HepG2 (cell line): ENCODE results near the gene PARVB. TPM values are rescaled to one million over a fixed set of nuclear protein-coding genes. Genes with fewer than 3 reads are reported as not detected.

Source experiments
- ATAC-seq: fragments of 200-7000 bp; cut with Tn5 transposase; 3 replicates; pipeline ENCODE4 v1.9.1; 2020; ENCODE audit warnings: mild to moderate bottlenecking, moderate library complexity
- BruUV-seq: library from RNA; stranded (reverse); fragments of 400-500 nt; replicated peaks from 2 replicates; lab custom pipeline; 2021; lab: Mats Ljungman, UMichigan
- CTCF ChIA-PET: fragments of 300-600 bp; formaldehyde crosslinking; extraction: SDS; loops from one replicate; lab custom pipeline; 2021; ENCODE audit warnings: low total read pairs, inconsistent platforms, low intra/inter-chr PET ratio; lab: Yijun Ruan, JAX
- POLR2A ChIA-PET: fragments of 350-600 bp; sonication (Branson Sonifier 250); formaldehyde crosslinking; loops from one replicate; lab custom pipeline; 2020; ENCODE audit warnings: antibody characterized with exemption, inconsistent platforms; lab: Yijun Ruan, JAX
- DNase-seq: peaks from one replicate; pipeline ENCODE4 v3.0.0-alpha.2; 2015; ENCODE audit warnings: low spot score
- FAIRE-seq: peaks from 3 replicates; lab custom pipeline; 2011; peaks lifted over from hg19 to GRCh38; lab: Jason Lieb, UNC
- H2AFZ ChIP-seq: one replicate; pipeline ENCODE4 v1.6.1; 2011; ENCODE audit warnings: low read length, inconsistent platforms
- H3K27ac ChIP-seq: fragments of 300-600 bp; 3 replicates; pipeline ENCODE4 v1.8.0; 2011; ENCODE audit warnings: mixed run types, mild to moderate bottlenecking, mixed read lengths, low read length, inconsistent platforms; ENCODE audit not compliant: insufficient read depth; ENCODE audit errors: extremely low read length
- H3K27me3 ChIP-seq, 2 experiments: fragments of 200-600 bp in 1 of 2; 2 replicates in 1 of 2; 3 replicates in 1 of 2; pipeline versions ENCODE4 v1.6.0 to v1.8.0; 2011; ENCODE audit warnings: low read length in 2 of 2, mild to moderate bottlenecking in 2 of 2, moderate library complexity in 2 of 2, inconsistent platforms in 1 of 2; ENCODE audit not compliant: insufficient read depth in 2 of 2, control insufficient read depth in 1 of 2
- H3K36me3 ChIP-seq, 2 experiments: fragments of 200-600 bp in 1 of 2; replicated peaks in 1 of 2; 2 replicates in 1 of 2; 3 replicates in 1 of 2; pipeline versions ENCODE4 v1.5.1 to v1.8.0; 2011; ENCODE audit warnings: low read length in 2 of 2, inconsistent platforms in 1 of 2; ENCODE audit not compliant: insufficient read depth in 2 of 2, control insufficient read depth in 1 of 2
- H3K4me1 ChIP-seq: 2 replicates; pipeline ENCODE4 v1.5.1; 2012; ENCODE audit warnings: low read length, inconsistent platforms; ENCODE audit not compliant: insufficient read depth
- H3K4me2 ChIP-seq: 2 replicates; pipeline ENCODE4 v1.6.0; 2011; ENCODE audit warnings: low read depth, low read length, inconsistent platforms
- H3K4me3 ChIP-seq, 3 experiments: fragments of 200-600 bp in 1 of 3; sonication (generic), shearing (Covaris generic) in 1 of 3; replicated peaks in 1 of 3; 2 replicates each; pipeline ENCODE4 v1.5.1; 2011 to 2016; ENCODE audit warnings: low read length in 3 of 3, inconsistent platforms in 2 of 3, low read depth in 2 of 3, mild to moderate bottlenecking in 2 of 3, control low read depth in 1 of 3, mixed read lengths in 1 of 3; ENCODE audit not compliant: insufficient read depth in 1 of 3
- H3K79me2 ChIP-seq: one replicate; pipeline ENCODE4 v1.6.1; 2011; ENCODE audit warnings: low read length, inconsistent platforms; ENCODE audit not compliant: insufficient read depth
- H3K9ac ChIP-seq: 2 replicates; pipeline ENCODE4 v1.6.0; 2011; ENCODE audit warnings: mild to moderate bottlenecking, low read depth, low read length, inconsistent platforms; ENCODE audit not compliant: insufficient read depth
- H3K9me3 ChIP-seq: 2 replicates; pipeline ENCODE4 v1.5.1; 2012; ENCODE audit warnings: mild to moderate bottlenecking, low read length
- H4K20me1 ChIP-seq: 2 replicates; pipeline ENCODE4 v1.6.0; 2011; ENCODE audit warnings: inconsistent platforms, mild to moderate bottlenecking, low read length, moderate library complexity; ENCODE audit not compliant: insufficient read depth
- ADNP ChIP-seq: sonication (generic); formaldehyde crosslinking; IDR thresholded peaks from 2 replicates; pipeline ENCODE4 v1.4.0; 2020; ENCODE audit warnings: missing genetic modification reagents
- CSRNP2 ChIP-seq: sonication (generic); formaldehyde crosslinking; conservative IDR thresholded peaks from 2 replicates; pipeline ENCODE4 v1.8.0; 2022; ENCODE audit warnings: low read depth, missing genetic modification reagents
- DNMT3B ChIP-seq: conservative IDR thresholded peaks from 2 replicates; pipeline ENCODE4 v1.6.1; 2016; ENCODE audit warnings: missing biosample characterization, control low read depth
- E2F2 ChIP-seq: sonication (generic); formaldehyde crosslinking; IDR thresholded peaks from 2 replicates; pipeline ENCODE4 v1.4.0; 2020; ENCODE audit warnings: missing genetic modification reagents, borderline replicate concordance
- FOXP1 ChIP-seq, 2 experiments: fragments of 450-650 bp in 1 of 2; IDR thresholded peaks; 2 replicates each; pipeline ENCODE4 v1.6.1; 2017 to 2018; ENCODE audit warnings: antibody characterized with exemption in 1 of 2
- GFI1 ChIP-seq: sonication (generic); formaldehyde crosslinking; IDR thresholded peaks from 2 replicates; pipeline ENCODE4 v1.5.0; 2020; ENCODE audit warnings: missing genetic modification reagents, mild to moderate bottlenecking, borderline replicate concordance
- KAT7 ChIP-seq: IDR thresholded peaks from 2 replicates; pipeline ENCODE4 v1.6.1; 2018; ENCODE audit warnings: borderline replicate concordance, missing compliant biosample characterization
- KLF11 ChIP-seq: IDR thresholded peaks from 2 replicates; pipeline ENCODE4 v1.6.1; 2016; ENCODE audit warnings: missing compliant biosample characterization
- RARG ChIP-seq: sonication (generic); formaldehyde crosslinking; IDR thresholded peaks from 2 replicates; pipeline ENCODE4 v1.4.0; 2020; ENCODE audit warnings: low read depth, mild to moderate bottlenecking, missing genetic modification reagents
- REL ChIP-seq: sonication (generic); formaldehyde crosslinking; conservative IDR thresholded peaks from 2 replicates; pipeline ENCODE4 v1.8.0; 2022; ENCODE audit warnings: mild to moderate bottlenecking, missing genetic modification reagents, moderate library complexity
- SYNCRIP ChIP-seq: fragments of 200-400 bp; formaldehyde crosslinking; IDR thresholded peaks from 2 replicates; pipeline ENCODE4 v1.6.1; 2018; ENCODE audit warnings: mild to moderate bottlenecking, low read depth, low read length; ENCODE audit not compliant: insufficient read depth
- TCF7L2 ChIP-seq: IDR thresholded peaks from 2 replicates; pipeline ENCODE4 v1.6.1; 2011; ENCODE audit warnings: mild to moderate bottlenecking, low read depth, low read length, moderate library complexity
- ZNF124 ChIP-seq: sonication (generic); formaldehyde crosslinking; IDR thresholded peaks from 2 replicates; pipeline ENCODE4 v1.4.0; 2020; ENCODE audit warnings: missing genetic modification reagents
- ZNF530 ChIP-seq: sonication (generic); formaldehyde crosslinking; IDR thresholded peaks from 2 replicates; pipeline ENCODE4 v1.5.0; 2020; ENCODE audit warnings: low read depth, mild to moderate bottlenecking, missing genetic modification reagents
- ZNF589 ChIP-seq: sonication (generic); formaldehyde crosslinking; conservative IDR thresholded peaks from 2 replicates; pipeline ENCODE4 v1.8.0; 2022; ENCODE audit warnings: mild to moderate bottlenecking, moderate library complexity, missing genetic modification reagents
- ZNF605 ChIP-seq: sonication (generic); formaldehyde crosslinking; IDR thresholded peaks from 2 replicates; pipeline ENCODE4 v1.8.0; 2022; ENCODE audit warnings: mild to moderate bottlenecking, missing genetic modification reagents
- ZSCAN12 ChIP-seq: sonication (generic); formaldehyde crosslinking; IDR thresholded peaks from 2 replicates; pipeline ENCODE4 v1.9.0; 2021; ENCODE audit warnings: mild to moderate bottlenecking, missing genetic modification reagents
- WGBS: methylation state at CpG from one replicate; pipeline ENCODE4 v1.1.6; 2017; ENCODE audit warnings: low lambda C conversion rate; 5-methylcytosine and 5-hydroxymethylcytosine counted together
- in situ Hi-C: cut with HindIII; loops from 2 replicates; pipeline ENCODE4 v1.10.0; 2017; ENCODE audit warnings: low pct_unique_long_range_greater_than_20kb; ENCODE audit not compliant: extremely low pct_ligation_motif_present
- intact Hi-C: fragments of 100-400 bp; cut with micrococcal nuclease; formaldehyde crosslinking; loops from one replicate; pipeline ENCODE4 v1.10.0; 2022; ENCODE audit not compliant: unreplicated experiment
- polyA plus RNA-seq, 8 experiments: library from polyadenylated mRNA; depleted of rRNA in 3 of 8; stranded (reverse) in 7 of 8; unstranded in 1 of 8; fragments of >200 nt; fragmentation: Illumina TruSeq in 4 of 8; extraction: Trizol in 4 of 8; gene quantifications; 2 replicates each; pipeline versions ENCODE4 v1.2.1 to v1.2.3, GENCODE V29; 2011 to 2016; ENCODE audit warnings: low read depth in 4 of 8, missing spikeins in 1 of 8, mixed read lengths in 1 of 8; ENCODE audit not compliant: insufficient read depth in 1 of 8
- total RNA-seq, 5 experiments: library from RNA; depleted of rRNA; stranded (reverse); fragments of >200 nt; fragmentation: Illumina TruSeq; extraction: Trizol; gene quantifications; 2 replicates each; pipeline ENCODE4 v1.2.3, GENCODE V29; 2016; ENCODE audit warnings: low read depth in 1 of 5
- TF ChIP-seq, protein P1 (sequence below): sonication (generic); formaldehyde crosslinking; IDR thresholded peaks from 2 replicates; pipeline ENCODE4 v1.4.0; 2020; ENCODE audit warnings: mild to moderate bottlenecking, missing genetic modification reagents
- TF ChIP-seq, protein P2 (sequence below): sonication (generic); formaldehyde crosslinking; IDR thresholded peaks from 2 replicates; pipeline ENCODE4 v1.8.1; 2023; ENCODE audit warnings: mild to moderate bottlenecking, inconsistent platforms, moderate library complexity, missing genetic modification reagents, borderline replicate concordance

Gene PARVB
- total and polyA plus RNA-seq, 2 of the 13 experiments (the other 11 are each of a cell fraction or from before 2014, with no cell fraction given) = 0.11 to 0.15 TPM

- Histone ChIP-seq H3K9ac (no peak overlapping the region), H3K27me3 (no peaks in the 10 kb centered on the region), H3K79me2 (no peaks in the 10 kb centered on the region), H3K4me2 (no peak overlapping the region), H2AFZ (no peak overlapping the region), H3K27ac (no peak overlapping the region), H4K20me1 (no peaks in the 10 kb centered on the region; the same call in 1 of the 2 replicates), H3K4me3 (no peak overlapping the region), H3K36me3 (peaks cover 20 to 57% of the 10 kb centered on the region in 2 experiments), H3K4me1 (peaks cover 18% of the 10 kb centered on the region), H3K9me3 (no peaks in the 10 kb centered on the region)
- no peak for DNase-seq
- TF ChIP-seq FOXP1 (IDR thresholded peaks at IDR 0.05) = no peak
- no peak for TF ChIP-seq FOXP1 (CRISPR knock-in tag; IDR thresholded peaks at IDR 0.05)
- no peak for TF ChIP-seq SYNCRIP
- TF ChIP-seq KAT7 = no peak
- TF ChIP-seq, protein P1, sequence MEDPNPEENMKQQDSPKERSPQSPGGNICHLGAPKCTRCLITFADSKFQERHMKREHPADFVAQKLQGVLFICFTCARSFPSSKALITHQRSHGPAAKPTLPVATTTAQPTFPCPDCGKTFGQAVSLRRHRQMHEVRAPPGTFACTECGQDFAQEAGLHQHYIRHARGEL (CRISPR knock-in tag) = no peak
- TF ChIP-seq GFI1 (CRISPR knock-in tag) = no peak
- TF ChIP-seq KLF11 = no peak
- TF ChIP-seq REL (CRISPR knock-in tag) = no peak
- TF ChIP-seq ADNP (CRISPR knock-in tag) = no peak
- TF ChIP-seq CSRNP2 = no peak
- TF ChIP-seq DNMT3B (CRISPR knock-in tag) = no peak
- TF ChIP-seq ZSCAN12 (CRISPR knock-in tag) = no peak
- TF ChIP-seq E2F2 (CRISPR knock-in tag) = no peak
- no peak for TF ChIP-seq ZNF124
- TF ChIP-seq, protein P2, sequence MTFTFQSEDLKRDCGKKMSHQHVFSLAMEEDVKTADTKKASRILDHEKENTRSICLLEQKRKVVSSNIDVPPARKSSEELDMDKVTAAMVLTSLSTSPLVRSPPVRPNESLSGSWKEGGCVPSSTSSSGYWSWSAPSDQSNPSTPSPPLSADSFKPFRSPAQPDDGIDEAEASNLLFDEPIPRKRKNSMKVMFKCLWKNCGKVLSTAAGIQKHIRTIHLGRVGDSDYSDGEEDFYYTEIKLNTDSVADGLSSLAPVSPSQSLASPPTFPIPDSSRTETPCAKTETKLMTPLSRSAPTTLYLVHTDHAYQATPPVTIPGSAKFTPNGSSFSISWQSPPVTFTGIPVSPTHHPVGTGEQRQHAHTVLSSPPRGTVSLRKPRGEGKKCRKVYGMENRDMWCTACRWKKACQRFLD (CRISPR knock-in tag) = no peak
- TF ChIP-seq ZNF589 (CRISPR knock-in tag) = no peak
- no peak for TF ChIP-seq ZNF530 (CRISPR knock-in tag)
- TF ChIP-seq TCF7L2 = no peak
- TF ChIP-seq ZNF605 (CRISPR knock-in tag) = no peak
- TF ChIP-seq RARG (CRISPR knock-in tag) = no peak
- BruUV-seq = no TSS peak
- no peak for ATAC-seq
- WGBS = 98% methylated on average over 15 of the region's 15 CpGs
- CTCF ChIA-PET = no interaction called here
- in situ Hi-C loops = loop anchor here (5.0 kb wide), 1 partner anchor 89 kb away; no protein-coding TSS in a partner anchor
- POLR2A ChIA-PET = no interaction called here
- FAIRE-seq = no peak
- intact Hi-C loops = no loop called here
These were observed 25.3 kb upstream of the PARVB start for GRCh38 chr22:43998679-43999264.
